Right atrium auricular region (tissue), 2 donors: ENCODE measurements around the gene AK6. TPM values are rescaled to one million over a fixed set of nuclear protein-coding genes. Genes with fewer than 3 reads are reported as not detected.

Source experiments
- DNase-seq: peaks from one replicate; pipeline ENCODE4 v3.0.0-alpha.2; 2019; ENCODE audit warnings: low spot score
- H3K27ac ChIP-seq, 2 donors: fragments of 200-600 bp; sonication (generic); 1 replicate in 1 of 2; 2 replicates in 1 of 2; pipeline ENCODE4 v1.5.1; 2016 to 2019
- H3K27me3 ChIP-seq, 2 donors: fragments of 200-600 bp; sonication (generic); one replicate each; pipeline versions ENCODE4 v1.5.1 to v1.6.0; 2017 to 2019
- H3K36me3 ChIP-seq: fragments of 200-600 bp; sonication (generic); one replicate; pipeline ENCODE4 v1.5.1; 2016
- H3K4me1 ChIP-seq, 2 donors: fragments of 200-600 bp; sonication (generic); one replicate each; pipeline versions ENCODE4 v1.5.1 to v1.6.0; 2017 to 2019
- H3K4me3 ChIP-seq, 2 donors: fragments of 200-600 bp; sonication (generic); 1 replicate in 1 of 2; 2 replicates in 1 of 2; pipeline ENCODE4 v1.5.1; 2017 to 2019; ENCODE audit warnings: mild to moderate bottlenecking in 1 of 2, moderate library complexity in 1 of 2
- H3K9me3 ChIP-seq, 2 donors: fragments of 200-600 bp; sonication (generic); one replicate each; pipeline ENCODE4 v1.5.1; 2019
- total RNA-seq, 2 donors: library from RNA; depleted of rRNA; stranded (reverse); fragments of >200 nt; gene quantifications; one replicate each; pipeline ENCODE4 v1.1.0, GENCODE V29; 2016
- TF ChIP-seq, protein P1 (sequence below), 2 donors: fragments of 200-600 bp; sonication (generic); IDR thresholded peaks; one replicate each; pipeline ENCODE4 v1.5.1; 2019; ENCODE audit warnings: antibody characterized with exemption in 2 of 2

Gene AK6
- total RNA-seq, 2 donors from 2014 or later: 14.5 to 15.7 TPM

- H3K27ac ChIP-seq: no peak overlapping the region
Observed at GRCh38 chr5:69359699-69360098, 9.6 kb downstream of the AK6 start.

GRCh38 chr5:69350664-69351063, 18.7 kb downstream of the AK6 start:
- H3K27me3 ChIP-seq: no peaks in the 10 kb centered on the region
- no peak overlapping the region for H3K4me3 ChIP-seq
- no peaks in the 10 kb centered on the region for H3K9me3 ChIP-seq
- TF ChIP-seq, protein P1, sequence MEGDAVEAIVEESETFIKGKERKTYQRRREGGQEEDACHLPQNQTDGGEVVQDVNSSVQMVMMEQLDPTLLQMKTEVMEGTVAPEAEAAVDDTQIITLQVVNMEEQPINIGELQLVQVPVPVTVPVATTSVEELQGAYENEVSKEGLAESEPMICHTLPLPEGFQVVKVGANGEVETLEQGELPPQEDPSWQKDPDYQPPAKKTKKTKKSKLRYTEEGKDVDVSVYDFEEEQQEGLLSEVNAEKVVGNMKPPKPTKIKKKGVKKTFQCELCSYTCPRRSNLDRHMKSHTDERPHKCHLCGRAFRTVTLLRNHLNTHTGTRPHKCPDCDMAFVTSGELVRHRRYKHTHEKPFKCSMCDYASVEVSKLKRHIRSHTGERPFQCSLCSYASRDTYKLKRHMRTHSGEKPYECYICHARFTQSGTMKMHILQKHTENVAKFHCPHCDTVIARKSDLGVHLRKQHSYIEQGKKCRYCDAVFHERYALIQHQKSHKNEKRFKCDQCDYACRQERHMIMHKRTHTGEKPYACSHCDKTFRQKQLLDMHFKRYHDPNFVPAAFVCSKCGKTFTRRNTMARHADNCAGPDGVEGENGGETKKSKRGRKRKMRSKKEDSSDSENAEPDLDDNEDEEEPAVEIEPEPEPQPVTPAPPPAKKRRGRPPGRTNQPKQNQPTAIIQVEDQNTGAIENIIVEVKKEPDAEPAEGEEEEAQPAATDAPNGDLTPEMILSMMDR (IDR thresholded peaks at IDR 0.05): no peak
- no peak overlapping the region for H3K27ac ChIP-seq
- no peaks in the 10 kb centered on the region for H3K4me1 ChIP-seq
- DNase-seq: no peak
- H3K36me3 ChIP-seq: peaks cover 33% of the 10 kb centered on the region

More at GRCh38 chr5:69359699-69360098, 9.6 kb downstream of the AK6 start:
- DNase-seq: no peak
- Histone ChIP-seq H3K9me3 (no peaks in the 10 kb centered on the region), H3K4me1 (no peaks in the 10 kb centered on the region), H3K36me3 (peaks cover 20% of the 10 kb centered on the region), H3K27me3 (no peaks in the 10 kb centered on the region), H3K4me3 (no peak overlapping the region)
- TF ChIP-seq, protein P1 (IDR thresholded peaks at IDR 0.05): no peak

GRCh38 chr5:69343083-69343482, 26.2 kb downstream of the AK6 start:
- no peak for DNase-seq
- Histone ChIP-seq H3K9me3 (no peaks in the 10 kb centered on the region), H3K4me1 (no peaks in the 10 kb centered on the region), H3K4me3 (no peak overlapping the region), H3K27me3 (no peaks in the 10 kb centered on the region), H3K27ac (no peak overlapping the region), H3K36me3 (no peaks in the 10 kb centered on the region)
- TF ChIP-seq, protein P1 (IDR thresholded peaks at IDR 0.05): no peak

DNA sequence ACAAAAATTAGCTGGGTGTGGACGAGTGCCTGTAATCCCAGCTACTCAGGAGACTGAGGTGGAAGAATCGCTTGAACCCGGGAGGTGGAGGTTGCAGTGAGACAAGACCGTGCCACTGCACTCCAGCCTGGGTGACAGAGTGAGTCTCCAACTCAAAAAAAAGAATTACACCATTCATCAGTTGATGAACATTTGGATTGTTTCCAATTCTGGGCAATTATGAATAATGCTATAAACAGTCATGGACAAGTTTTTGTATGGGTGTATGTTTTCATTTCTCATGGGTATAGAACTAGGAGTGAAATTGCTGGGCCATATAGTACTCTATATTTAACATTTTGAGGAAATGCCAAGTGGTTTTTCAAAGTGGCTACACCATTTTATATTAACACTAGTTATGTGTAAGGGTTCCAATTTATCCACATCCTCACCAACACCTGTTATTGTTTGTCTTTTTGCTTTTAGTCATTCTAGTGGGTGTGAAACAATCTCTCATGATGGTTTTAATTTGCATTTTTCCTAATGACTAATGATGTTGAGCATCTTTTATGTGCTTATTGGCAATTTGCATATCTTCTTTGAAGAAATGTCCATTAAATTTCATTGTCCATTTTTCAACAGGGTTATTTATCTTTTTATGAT, 27.7 kb downstream of the AK6 start:
- TF ChIP-seq, protein P1 (IDR thresholded peaks at IDR 0.05): no peak
- Histone ChIP-seq H3K4me3 (no peak overlapping the region), H3K9me3 (no peaks in the 10 kb centered on the region), H3K4me1 (no peaks in the 10 kb centered on the region), H3K27ac (no peak overlapping the region), H3K27me3 (no peaks in the 10 kb centered on the region), H3K36me3 (no peaks in the 10 kb centered on the region)
- no peak for DNase-seq

DNA sequence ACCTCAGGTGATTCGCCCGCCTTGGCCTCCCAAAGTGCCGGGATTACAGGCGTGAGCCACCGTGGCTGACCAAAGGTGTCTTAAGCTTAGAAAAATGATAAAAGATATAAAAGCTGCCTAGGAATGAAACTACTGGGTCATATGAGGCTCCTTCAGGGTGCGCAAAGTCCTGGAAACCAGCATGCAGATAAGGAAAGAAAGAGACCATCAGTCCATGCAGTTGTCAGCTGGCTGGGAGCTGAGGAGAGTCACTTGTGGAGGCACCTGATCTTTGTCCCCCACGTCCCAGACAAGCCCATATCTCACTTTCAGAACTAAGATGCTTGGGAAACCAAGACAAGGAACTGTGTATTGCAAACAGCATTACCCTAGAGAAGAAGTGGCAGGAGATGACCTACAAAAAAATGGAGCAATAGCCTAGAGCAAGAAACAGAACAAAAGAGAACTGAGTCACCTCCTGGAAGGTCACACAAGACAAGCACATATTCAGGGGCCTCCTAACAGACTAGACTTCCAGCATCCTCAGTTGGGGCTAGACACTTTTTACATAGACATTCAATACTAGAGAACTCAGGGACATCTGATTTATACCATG, 33.9 kb downstream of the AK6 start:
- H3K4me3 ChIP-seq: no peak overlapping the region
- no peak overlapping the region for H3K27ac ChIP-seq
- peaks cover 0 to 4% of the 10 kb centered on the region in 2 donors for H3K4me1 ChIP-seq
- H3K36me3 ChIP-seq: no peaks in the 10 kb centered on the region
- no peaks in the 10 kb centered on the region for H3K9me3 ChIP-seq
- no peaks in the 10 kb centered on the region for H3K27me3 ChIP-seq
- DNase-seq: no peak
- TF ChIP-seq, protein P1 (IDR thresholded peaks at IDR 0.05): no peak
